Calu3 (cell line): Measurements from ENCODE around the gene IQSEC2. TPM values are rescaled to one million over a fixed set of nuclear protein-coding genes. Genes with fewer than 3 reads are reported as not detected.

Experiments used
- BruUV-seq: library from RNA; stranded (reverse); fragments of 400-500 nt; replicated peaks from 2 replicates; lab custom pipeline; 2021; lab: Mats Ljungman, UMichigan
- CTCF ChIA-PET: fragments of 300-600 bp; sonication (Branson Sonifier 250); formaldehyde crosslinking; loops from one replicate; lab custom pipeline; 2022; ENCODE audit warnings: antibody characterized with exemption; lab: Charles Lee
- DNase-seq: peaks from one replicate; pipeline ENCODE4 v3.0.0; 2022
- H3K27ac Mint-ChIP-seq: one replicate; pipeline ENCODE4 v1.8.0; 2022; ENCODE audit warnings: mixed read lengths; ENCODE audit not compliant: unreplicated experiment
- H3K27me3 Mint-ChIP-seq: one replicate; pipeline ENCODE4 v1.8.0; 2022; ENCODE audit warnings: mixed read lengths; ENCODE audit not compliant: unreplicated experiment
- H3K36me3 Mint-ChIP-seq: one replicate; pipeline ENCODE4 v1.8.0; 2022; ENCODE audit warnings: mild to moderate bottlenecking, moderate library complexity, mixed read lengths; ENCODE audit not compliant: insufficient read depth, unreplicated experiment
- H3K4me1 Mint-ChIP-seq: one replicate; pipeline ENCODE4 v1.8.0; 2022; ENCODE audit warnings: mild to moderate bottlenecking, low read depth, mixed read lengths; ENCODE audit not compliant: unreplicated experiment
- H3K4me3 Mint-ChIP-seq: one replicate; pipeline ENCODE4 v1.8.0; 2022; ENCODE audit warnings: mild to moderate bottlenecking, low read depth, moderate library complexity, mixed read lengths; ENCODE audit not compliant: unreplicated experiment
- H3K9me3 Mint-ChIP-seq: one replicate; pipeline ENCODE4 v1.8.0; 2022; ENCODE audit warnings: low read depth, mixed read lengths; ENCODE audit not compliant: unreplicated experiment
- CTCF ChIP-seq: fragments of 200-600 bp; IDR thresholded peaks from one replicate; pipeline ENCODE4 v1.8.0; 2022; ENCODE audit warnings: antibody characterized with exemption; ENCODE audit not compliant: unreplicated experiment
- intact Hi-C: fragments of 100-400 bp; cut with micrococcal nuclease; formaldehyde crosslinking; loops from one replicate; pipeline ENCODE4 v1.10.0; 2022; ENCODE audit not compliant: unreplicated experiment
- total RNA-seq: library from RNA; stranded (reverse); gene quantifications from 2 replicates; pipeline ENCODE4 v1.2.3, GENCODE V29; 2022

The IQSEC2 gene
- total RNA-seq, 1 experiment from 2014 or later: 14.1 TPM

GRCh38 chrX:53257670-53258423 lies 23.5 kb downstream of the IQSEC2 start:
- Mint-ChIP-seq H3K4me3 (no peak overlapping the region), H3K27me3 (no peaks in the 10 kb centered on the region), H3K36me3 (peaks cover 6% of the 10 kb centered on the region), H3K27ac (no peak overlapping the region), H3K9me3 (no peaks in the 10 kb centered on the region), H3K4me1 (peaks cover 16% of the 10 kb centered on the region)
- CTCF ChIA-PET: no interaction called here
- DNase-seq: no peak
- no peak for TF ChIP-seq CTCF
- intact Hi-C loops: no loop called here
- BruUV-seq: no TSS peak

GRCh38 chrX:53257166-53257565 lies 24.2 kb downstream of the IQSEC2 start:
- Mint-ChIP-seq H3K27me3 (no peaks in the 10 kb centered on the region), H3K9me3 (no peaks in the 10 kb centered on the region), H3K4me3 (no peak overlapping the region), H3K27ac (no peak overlapping the region), H3K36me3 (peaks cover 2% of the 10 kb centered on the region), H3K4me1 (peaks cover 10% of the 10 kb centered on the region)
- no TSS peak for BruUV-seq
- intact Hi-C loops: no loop called here
- DNase-seq: no peak
- CTCF ChIA-PET: no interaction called here
- TF ChIP-seq CTCF: no peak

- Mint-ChIP-seq H3K9me3 (no peaks in the 10 kb centered on the region), H3K4me1 (peaks cover 6% of the 10 kb centered on the region), H3K27me3 (no peaks in the 10 kb centered on the region), H3K27ac (no peak overlapping the region), H3K4me3 (no peak overlapping the region), H3K36me3 (no peaks in the 10 kb centered on the region)
- CTCF ChIA-PET: interaction anchor here (0.6 kb wide), 1 partner anchor 1363 kb away, joined by 5 read pairs; the partner anchor contains the start of gene MAGED1
- no peak for DNase-seq
- BruUV-seq: no TSS peak
- TF ChIP-seq CTCF: no peak
- intact Hi-C loops: no loop called here
Measured at GRCh38 chrX:53256446-53257041, 24.8 kb downstream of the IQSEC2 start.

GRCh38 chrX:53255738-53256191 lies 25.6 kb downstream of the IQSEC2 start:
- no peak overlapping the region for H3K4me3 Mint-ChIP-seq
- CTCF ChIA-PET: interaction anchor here (0.6 kb wide), 1 partner anchor 1362 kb away, joined by 5 read pairs; the partner anchor contains the start of gene MAGED1
- no peak for TF ChIP-seq CTCF
- intact Hi-C loops: no loop called here
- no peaks in the 10 kb centered on the region for H3K9me3 Mint-ChIP-seq
- BruUV-seq: no TSS peak
- H3K4me1 Mint-ChIP-seq: peaks cover 6% of the 10 kb centered on the region
- H3K27me3 Mint-ChIP-seq: no peaks in the 10 kb centered on the region
- no peak for DNase-seq
- no peaks in the 10 kb centered on the region for H3K36me3 Mint-ChIP-seq
- no peak overlapping the region for H3K27ac Mint-ChIP-seq
